Hematopoietic multipotent progenitor cell (in vitro differentiated cells): ENCODE data around the gene ZC3HAV1. TPM values are rescaled to one million over a fixed set of nuclear protein-coding genes. Genes with fewer than 3 reads are reported as not detected.
"Not testable (repeated sequence)": the region's sequence is repeated elsewhere in the genome, so short reads cannot be mapped to it uniquely, and the experiment has no call there.

Experiments used
- DNase-seq, 3 donors: peaks; one replicate each; pipeline ENCODE4 v3.0.0-alpha.2; 2011 to 2015; ENCODE audit warnings: low read depth in 2 of 3, low spot score in 2 of 3
- total RNA-seq: library from RNA; depleted of rRNA; stranded (reverse); fragments of >200 nt; gene quantifications from one replicate; pipeline ENCODE4 v1.2.3, GENCODE V29; 2012

Gene ZC3HAV1
- total RNA-seq, 1 donor = 71.9 TPM

DNA sequence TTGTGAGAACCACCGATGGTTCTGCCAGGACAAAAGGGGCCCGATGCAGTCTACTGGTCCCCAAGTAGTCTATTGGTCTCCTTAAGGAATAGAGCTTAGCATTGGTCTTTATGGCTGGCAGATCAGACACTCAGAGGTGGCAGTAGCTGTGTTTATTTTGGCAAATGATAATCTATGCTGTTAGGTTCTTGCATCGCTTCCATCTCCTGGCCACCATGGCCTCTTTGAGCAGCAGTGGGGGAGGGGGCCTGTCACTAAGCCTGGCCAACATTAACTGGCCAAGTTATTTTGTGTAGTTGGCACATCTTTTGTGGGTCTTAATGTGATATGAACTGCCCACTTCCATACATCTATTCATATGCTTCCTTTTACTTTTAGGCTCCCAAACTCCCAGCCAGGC lies 4.5 kb upstream of the ZC3HAV1 start:
- DNase-seq = no peak

GRCh38 chr7:139112741-139113250 lies 3.3 kb upstream of the ZC3HAV1 start:
- no peak for DNase-seq

GRCh38 chr7:139112316-139112715 lies 2.8 kb upstream of the ZC3HAV1 start:
- DNase-seq = no peak

DNA sequence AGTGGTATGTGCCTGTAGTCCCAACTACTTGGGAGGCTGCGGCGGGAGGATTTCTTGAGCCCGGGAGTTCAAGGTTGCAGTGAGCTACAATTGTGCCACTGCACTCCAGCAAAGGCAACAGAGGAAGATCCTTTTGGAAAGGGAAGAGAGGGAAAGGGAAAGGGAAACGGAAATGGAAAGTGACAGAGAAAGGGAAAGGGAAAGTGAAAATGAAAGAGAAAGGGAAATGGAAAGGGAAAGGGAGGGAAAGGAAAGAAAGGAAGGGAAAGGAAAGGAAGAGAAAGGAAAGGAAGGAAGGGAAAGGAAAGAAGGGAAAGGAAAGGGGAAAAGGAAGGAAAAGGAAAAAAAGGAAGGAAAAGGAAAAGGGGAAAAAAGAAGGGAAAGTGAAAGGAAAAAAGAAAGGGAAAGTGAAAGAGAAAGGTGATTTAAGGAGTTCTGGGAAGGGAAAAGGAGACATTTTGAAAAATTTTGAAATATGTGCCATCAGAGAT lies 2.3 kb upstream of the ZC3HAV1 start:
- no peak for DNase-seq

GRCh38 chr7:139111147-139111546 lies 1.6 kb upstream of the ZC3HAV1 start:
- DNase-seq = no peak

GRCh38 chr7:139109983-139110411 lies 477 bp upstream of the ZC3HAV1 start:
- no peak for DNase-seq

GRCh38 chr7:139108266-139109187 lies 993 bp downstream of the ZC3HAV1 start:
- no peak for DNase-seq

GRCh38 chr7:139106959-139107358 lies 2.6 kb downstream of the ZC3HAV1 start:
- no peak for DNase-seq

DNA sequence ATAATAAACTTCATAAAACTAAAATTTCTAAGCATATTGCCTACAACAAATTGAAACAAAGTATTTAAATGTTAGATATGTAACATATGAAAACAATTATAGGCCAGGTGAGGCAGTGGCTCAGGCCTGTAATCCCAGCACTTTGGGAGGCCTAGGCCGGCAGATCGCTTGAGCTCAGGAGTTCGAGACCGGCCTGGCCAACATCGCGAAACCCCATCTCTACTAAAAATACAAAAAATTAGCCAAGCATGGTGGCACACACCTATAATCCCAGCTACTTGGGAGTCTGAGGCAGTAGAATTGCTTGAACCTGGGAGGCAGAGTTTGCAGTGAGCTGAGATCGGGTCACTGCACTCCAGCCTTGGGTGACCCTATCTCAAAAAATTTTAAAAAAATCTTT lies 3.3 kb downstream of the ZC3HAV1 start:
- not testable (repeated sequence) for DNase-seq

DNA sequence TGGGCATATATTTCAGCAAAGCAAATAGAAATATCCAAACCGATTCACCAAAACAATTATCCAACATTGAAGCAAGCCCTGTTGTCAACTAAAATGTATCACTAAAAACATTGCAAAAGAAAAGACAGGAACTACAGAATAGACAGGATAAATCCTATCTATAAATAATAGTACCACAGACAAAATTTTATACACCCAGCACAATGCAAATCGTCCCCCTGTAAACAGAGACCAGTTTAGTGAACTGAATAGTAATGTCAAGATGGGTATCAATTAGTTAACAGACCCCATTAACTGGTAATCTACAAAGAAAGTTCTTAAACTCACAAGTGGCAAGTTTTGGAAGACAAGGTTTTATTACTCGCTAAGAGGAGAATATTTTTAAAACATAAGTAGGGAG lies 4.0 kb downstream of the ZC3HAV1 start:
- no peak for DNase-seq

DNA sequence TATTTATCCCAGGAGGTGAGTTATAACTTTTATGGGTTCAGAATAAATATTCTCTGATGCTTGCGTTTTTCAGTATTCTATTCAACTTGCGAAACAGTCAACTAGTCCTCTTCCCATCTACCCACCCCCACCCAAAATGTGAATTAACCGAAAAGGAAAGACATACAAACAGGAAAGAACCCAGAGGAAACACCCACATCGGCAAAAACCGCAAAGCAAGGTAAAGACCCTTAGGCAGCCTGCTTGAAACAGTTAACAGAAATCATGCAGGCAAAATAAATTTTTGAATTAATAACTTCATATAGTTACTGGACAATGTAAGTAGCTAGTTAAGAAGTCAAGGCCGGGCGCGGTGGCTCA lies 5.4 kb downstream of the ZC3HAV1 start:
- DNase-seq = peak in 2 of 3 donors; percentile 66 to 78

DNA sequence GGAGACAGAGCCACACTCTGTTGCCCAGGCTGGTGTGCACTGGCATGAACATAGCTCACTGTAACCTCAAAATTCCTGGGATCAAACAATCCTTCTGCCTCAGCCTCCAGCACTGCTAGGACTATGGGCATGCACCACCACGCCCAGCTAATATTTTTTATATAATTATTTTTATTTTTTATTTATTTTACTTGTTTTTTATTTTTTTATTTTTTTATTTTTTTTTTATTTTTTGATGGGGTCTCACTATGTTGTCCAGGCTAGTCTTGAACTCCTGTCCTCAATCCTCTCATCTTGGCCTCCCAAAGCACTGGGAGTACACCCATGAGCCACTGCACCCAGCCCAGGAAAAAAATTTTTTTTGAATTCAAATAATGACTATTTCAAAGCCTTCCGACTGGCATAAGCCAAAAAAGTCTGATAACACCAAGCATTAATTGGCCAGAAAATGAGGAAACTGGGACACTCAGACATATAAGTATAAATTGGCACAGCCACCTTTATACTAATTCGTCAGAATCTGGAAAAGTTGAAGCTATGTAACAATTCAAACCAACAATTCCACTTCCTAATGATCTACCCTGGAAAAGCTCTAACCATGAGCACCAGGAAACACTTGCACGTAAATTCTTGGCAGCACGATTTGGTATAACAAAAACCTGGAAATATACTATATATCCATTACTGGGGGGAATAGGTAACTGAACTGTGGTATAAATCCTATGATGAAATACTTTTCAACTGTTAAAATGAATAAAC lies 6.3 kb downstream of the ZC3HAV1 start:
- DNase-seq = no peak

- not testable (repeated sequence) for DNase-seq
Measured at GRCh38 chr7:139101637-139102158, 7.8 kb downstream of the ZC3HAV1 start.

DNA sequence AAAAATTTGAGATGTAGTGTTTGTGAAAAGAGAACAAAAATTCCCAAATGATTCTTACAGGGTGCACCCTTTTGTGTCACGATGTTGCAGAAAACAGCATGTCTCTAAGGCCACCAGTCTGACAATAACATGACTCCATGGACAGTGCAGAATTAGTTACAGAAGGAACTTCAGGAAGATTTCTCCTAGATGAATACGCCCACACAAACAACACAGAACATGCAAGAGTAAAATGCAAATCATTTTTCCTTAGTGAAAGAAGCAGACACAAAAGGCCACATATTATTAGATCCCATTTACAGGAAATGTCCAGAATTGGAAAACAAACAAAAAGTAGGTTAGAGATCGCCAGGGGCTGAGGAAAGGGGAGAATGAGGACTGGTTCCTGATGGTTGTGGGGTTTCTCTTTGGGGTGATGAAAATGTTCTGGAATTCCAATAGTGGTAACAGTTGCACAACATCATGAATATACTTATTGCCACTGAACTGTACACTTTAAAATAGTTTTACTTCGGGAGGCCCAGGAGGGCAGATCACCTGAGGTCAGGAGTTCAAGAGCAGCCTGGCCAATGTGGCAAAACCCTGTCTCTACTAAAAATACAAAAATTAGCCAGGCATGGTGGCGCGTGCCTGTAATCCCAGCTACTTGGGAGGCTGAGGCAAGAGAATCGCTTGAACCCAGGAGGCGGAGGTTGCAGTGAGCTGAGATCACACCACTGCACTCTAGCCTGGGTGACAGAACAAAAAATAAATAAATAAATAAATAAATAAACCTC lies 10.2 kb downstream of the ZC3HAV1 start:
- DNase-seq = no peak

- peak; percentile 79 to 93 (median 88) for DNase-seq
Measured at GRCh38 chr7:139095194-139095659, 14.3 kb downstream of the ZC3HAV1 start.

GRCh38 chr7:139094596-139094995 lies 14.9 kb downstream of the ZC3HAV1 start:
- no peak for DNase-seq

DNA sequence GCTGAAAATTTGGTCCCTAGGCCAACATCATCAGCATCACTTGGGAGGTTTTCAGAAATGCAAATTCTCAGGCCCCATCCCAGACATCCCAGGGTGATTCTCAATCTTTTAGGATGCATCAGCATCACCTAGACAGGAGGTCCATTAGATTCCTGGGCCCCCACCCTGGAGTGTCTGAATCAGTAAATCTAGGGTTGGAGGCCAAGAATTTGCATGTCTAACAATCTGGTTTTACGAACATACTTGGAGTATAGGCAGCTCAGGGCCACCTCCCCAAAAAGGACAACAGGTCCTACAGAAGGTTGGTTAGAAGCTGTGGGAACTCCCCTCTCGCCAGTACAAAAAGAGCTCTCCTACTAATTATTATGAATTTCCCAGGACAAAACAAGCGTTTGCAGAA lies 15.5 kb downstream of the ZC3HAV1 start:
- no peak for DNase-seq

DNA sequence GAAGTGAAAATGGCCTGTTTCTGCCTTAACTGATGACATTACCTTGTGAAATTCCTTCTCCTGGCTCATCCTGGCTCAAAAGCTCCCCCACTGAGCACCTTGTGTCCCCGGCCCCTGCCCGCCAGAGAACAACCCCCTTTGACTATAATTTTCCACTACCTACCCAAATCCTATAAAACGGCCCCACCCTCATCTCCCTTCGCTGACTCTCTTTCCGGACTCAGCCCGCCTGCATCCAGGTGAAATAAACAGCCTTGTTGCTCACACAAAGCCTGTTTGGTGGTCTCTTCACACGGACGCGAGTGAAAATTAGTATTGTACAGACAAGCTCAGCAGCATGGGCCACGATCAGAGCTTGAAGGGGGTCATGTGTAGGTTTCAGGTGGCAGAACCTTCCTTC lies 16.0 kb downstream of the ZC3HAV1 start:
- DNase-seq = not testable (repeated sequence)

DNA sequence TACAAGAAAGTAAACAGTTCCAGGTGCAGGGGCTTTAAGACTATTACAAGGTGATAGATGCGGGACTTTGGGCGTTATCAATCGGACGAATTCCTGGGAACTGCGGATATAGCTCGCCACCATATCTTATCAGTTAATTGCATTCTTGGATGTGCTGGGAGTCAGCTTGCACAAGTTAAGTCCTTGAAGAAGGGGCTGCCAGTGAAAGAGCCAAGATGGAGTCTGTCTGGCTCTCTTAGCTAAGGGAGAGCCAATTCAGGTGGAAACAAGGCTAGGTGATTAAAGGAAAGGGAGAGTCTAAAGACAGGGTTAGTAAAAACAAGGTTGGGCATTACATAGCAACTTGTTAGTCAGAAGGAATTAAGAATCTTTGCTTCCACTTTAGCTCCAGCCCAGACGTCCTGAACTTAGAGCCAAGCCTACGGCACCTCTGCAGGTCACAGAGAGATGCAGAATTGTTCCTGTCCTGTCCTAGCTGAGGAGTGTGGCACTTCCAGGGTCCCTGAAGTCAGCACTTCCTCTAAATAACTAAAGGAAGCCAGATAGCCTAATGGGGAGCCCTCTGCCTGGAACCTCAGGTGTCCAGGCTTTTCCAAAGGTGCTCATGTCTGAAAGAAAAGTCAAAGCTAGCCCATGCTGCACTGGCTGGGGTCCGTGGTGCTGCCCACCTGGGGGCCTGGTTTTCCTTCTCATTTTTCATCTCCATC lies 17.3 kb downstream of the ZC3HAV1 start:
- DNase-seq = no peak

DNA sequence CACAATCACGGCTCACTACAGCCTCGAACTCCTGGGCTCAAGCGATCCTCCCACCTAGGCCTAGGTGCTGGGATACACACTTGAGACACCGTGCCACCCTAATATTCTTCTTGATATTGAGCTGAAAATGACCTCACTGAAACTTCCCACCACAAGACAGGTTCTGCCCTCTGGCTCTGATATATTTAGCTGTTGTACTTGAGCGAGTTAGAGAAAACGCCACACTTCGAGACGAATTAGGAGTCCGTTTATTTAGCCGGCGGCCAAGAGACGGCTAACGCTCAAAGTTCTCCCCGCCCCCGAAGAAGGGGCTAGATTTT lies 17.9 kb downstream of the ZC3HAV1 start:
- no peak for DNase-seq
